Head of caudate nucleus (tissue), 42 donors: ENCODE measurements around the gene KRT79.
"Not testable (repeated sequence)": the region's sequence is repeated elsewhere in the genome, so short reads cannot be mapped to it uniquely, and the experiment has no call there.

Experiments used
- DNase-seq, 42 donors: peaks; one replicate each; pipeline versions ENCODE4 v3.0.0 to v3.0.0-alpha.2; 2020 to 2021; ENCODE audit warnings: mixed read lengths in 7 of 42
- intact Hi-C: fragments of 100-400 bp; cut with DNase I; formaldehyde crosslinking; loops from one replicate; pipeline ENCODE4 v1.15.0; 2022

KRT79 gene

DNA sequence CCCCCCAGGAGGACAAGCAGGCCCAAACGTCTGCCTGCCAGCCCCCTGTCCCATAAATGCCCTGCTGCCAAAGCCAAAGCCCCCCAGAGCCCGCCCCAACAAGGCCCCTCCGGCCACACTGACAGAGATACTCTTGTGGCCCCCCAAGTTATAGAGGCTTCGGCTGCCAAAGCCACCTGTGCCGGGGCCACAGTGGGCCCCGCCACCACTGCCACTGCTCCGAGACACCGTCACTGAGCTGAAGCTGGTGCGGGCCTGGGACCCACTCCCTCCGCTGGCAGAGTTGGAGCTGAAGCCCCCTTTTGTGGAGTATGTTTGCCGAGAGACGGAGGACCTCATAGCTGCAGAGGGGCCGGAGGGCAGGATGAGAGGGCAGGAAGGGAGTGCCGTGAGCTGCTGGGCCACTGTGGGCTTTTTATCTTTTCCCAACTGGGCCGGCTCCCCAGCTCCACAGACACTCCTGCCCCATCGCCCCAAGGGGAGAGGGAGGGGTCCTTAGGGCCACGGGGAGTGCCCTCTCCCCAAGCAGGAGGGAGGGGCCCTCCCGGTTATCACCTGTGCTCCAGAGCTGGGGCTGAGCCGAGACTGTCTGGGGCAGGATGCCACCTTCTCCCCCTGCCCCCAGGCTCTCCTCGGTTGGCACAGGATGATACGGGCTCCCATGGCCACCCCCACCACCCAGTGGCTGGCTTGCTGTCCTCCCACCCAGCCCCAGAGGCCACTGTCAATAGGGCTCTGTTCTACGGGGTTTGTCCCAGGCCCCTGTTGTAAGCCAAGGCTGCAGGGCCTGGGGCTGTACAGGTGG is at the start of gene KRT79:
KRT79 (minus strand) TSS at position 390 of the 805 bp plus-strand sequence; CDS start at position 339, 51 bp downstream.
- no peak for DNase-seq
- intact Hi-C loops = no loop called here

- DNase-seq, intact Hi-C loops: not testable (repeated sequence)
Measured at GRCh38 chr12:52880499-52880898, 46.4 kb upstream of the KRT79 start.

GRCh38 chr12:52879394-52880351 is 45.6 kb upstream of the KRT79 start:
- intact Hi-C loops = no loop called here
- DNase-seq = peak; percentile 59 to 93 (median 82)

DNA sequence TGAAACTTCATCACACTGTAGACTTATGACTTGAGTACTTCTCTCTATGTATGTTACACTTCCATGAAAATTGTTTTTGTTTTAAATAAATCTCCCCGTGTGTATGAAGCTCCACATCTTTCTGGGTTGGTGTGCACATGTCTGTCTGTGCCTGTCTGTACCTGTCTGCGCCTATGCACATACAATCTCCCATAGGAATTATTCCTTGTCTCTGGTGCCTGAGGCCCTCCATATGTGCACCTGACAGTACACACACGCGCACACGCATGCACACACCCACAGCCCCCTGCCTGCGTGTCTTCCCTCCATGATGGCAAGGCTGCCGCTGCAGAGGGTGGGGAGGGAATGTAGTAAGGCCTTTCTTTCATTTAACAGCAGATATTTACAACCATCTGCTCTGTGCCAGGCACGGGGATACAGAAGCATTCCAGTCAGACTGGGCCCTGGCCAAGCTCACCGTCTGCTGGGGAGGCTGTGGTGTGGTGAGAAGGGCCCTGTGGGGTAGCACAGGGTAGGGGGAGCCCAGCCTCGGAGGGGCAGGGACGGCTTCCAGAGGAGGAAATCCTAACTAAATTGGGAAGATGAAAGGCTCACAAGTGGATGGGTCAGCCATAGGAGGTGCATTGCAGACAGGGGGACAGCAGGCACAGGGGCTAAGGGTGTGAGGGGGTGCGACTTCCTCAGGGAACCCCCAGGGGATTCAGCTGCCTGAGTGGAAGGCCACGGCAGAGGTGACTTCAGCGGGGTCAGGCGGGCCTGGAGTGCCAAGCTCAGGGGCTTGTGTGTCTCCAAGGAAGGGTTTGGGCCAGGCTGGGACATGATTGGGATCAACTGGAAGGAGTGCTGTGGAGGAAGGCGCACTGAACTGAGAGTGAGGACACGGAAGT is 44.6 kb upstream of the KRT79 start:
- intact Hi-C loops = no loop called here
- no peak for DNase-seq

- intact Hi-C loops = no loop called here
- DNase-seq = no peak
Measured at GRCh38 chr12:52877242-52877641, 43.1 kb upstream of the KRT79 start.

DNA sequence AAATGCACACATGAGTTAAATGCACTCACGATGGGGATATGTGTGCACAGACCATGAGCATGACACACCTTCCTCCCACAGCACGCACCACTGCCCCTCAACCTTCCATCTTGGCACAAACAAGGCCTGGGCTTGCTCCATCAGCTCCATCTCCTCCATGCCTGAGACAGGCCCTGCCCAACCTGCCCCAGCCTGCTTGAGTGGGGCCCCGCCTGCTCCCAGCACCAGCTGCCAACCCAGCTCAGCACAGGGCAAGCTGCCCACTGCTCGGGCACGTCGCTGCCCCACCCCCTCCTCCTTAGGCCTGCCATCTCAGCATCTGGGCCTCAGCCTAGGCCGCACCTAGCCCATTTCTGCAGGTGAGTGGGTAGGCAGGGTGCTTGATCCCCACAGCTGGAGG is 42.3 kb upstream of the KRT79 start:
- intact Hi-C loops = no loop called here
- peak in 3 of 42 donors; percentile 6 to 45 (median 24) for DNase-seq

GRCh38 chr12:52874573-52875435 is 40.7 kb upstream of the KRT79 start:
- intact Hi-C loops = loop anchor here (5.0 kb wide), 2 partner anchors 293 to 718 kb away; no protein-coding TSS in a partner anchor
- no peak for DNase-seq

GRCh38 chr12:52873832-52874572 is 39.9 kb upstream of the KRT79 start:
- DNase-seq = peak in 28 of 42 donors; percentile 12 to 83 (median 32)
- intact Hi-C loops = loop anchor here (5.0 kb wide), 2 partner anchors 292 to 717 kb away; no protein-coding TSS in a partner anchor

DNA sequence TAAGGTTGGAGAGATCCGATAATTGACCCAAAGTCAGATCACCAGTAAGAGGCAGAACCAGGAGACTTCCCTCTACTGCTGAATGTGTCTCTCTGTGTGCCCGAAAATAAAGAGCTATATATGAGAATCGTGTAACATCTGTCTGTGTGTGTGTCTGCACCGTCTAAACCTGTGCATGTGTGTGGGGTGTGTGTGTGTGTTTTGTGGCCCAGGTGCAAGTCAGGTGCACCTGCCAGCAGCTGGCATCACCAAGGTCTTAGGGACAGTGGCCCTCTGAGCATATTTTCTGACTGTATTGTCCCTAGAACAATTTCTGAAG is 39.4 kb upstream of the KRT79 start:
- intact Hi-C loops = loop anchor here (5.0 kb wide), 2 partner anchors 291 to 716 kb away; no protein-coding TSS in a partner anchor
- DNase-seq = no peak

- no peak for DNase-seq
- intact Hi-C loops = loop anchor here (5.0 kb wide), 2 partner anchors 291 to 716 kb away; no protein-coding TSS in a partner anchor
Measured at GRCh38 chr12:52872644-52873389, 38.7 kb upstream of the KRT79 start.

- DNase-seq = no peak
- intact Hi-C loops = loop anchor here (5.0 kb wide), 2 partner anchors 289 to 714 kb away; no protein-coding TSS in a partner anchor
Measured at GRCh38 chr12:52871291-52872039, 37.4 kb upstream of the KRT79 start.

- intact Hi-C loops = loop anchor here (5.0 kb wide), 2 partner anchors 288 to 713 kb away; no protein-coding TSS in a partner anchor
- peak; percentile 31 to 82 (median 60) for DNase-seq
Measured at GRCh38 chr12:52870361-52871290, 36.5 kb upstream of the KRT79 start.

DNA sequence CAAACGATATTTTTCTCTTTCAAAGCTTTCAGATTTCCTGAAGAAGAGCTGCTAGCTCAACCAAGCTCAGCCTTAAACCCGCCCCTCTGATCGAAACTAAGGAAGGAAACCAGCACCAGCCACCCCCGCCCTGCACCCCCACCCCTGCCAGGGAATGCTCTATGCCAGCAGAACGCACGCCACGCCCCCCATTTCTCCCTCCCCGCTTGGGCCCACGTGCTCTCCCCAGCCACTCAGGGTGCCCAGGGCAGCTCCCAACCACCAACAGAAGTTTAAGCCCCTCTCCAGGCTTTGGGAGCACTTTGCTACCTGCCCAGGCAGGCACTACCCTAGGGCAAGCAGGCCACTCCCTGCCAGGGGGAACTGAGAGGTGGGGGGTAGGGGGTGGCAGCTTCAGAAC is 33.5 kb upstream of the KRT79 start:
- intact Hi-C loops = no loop called here
- DNase-seq = peak; percentile 42 to 93 (median 76)

DNA sequence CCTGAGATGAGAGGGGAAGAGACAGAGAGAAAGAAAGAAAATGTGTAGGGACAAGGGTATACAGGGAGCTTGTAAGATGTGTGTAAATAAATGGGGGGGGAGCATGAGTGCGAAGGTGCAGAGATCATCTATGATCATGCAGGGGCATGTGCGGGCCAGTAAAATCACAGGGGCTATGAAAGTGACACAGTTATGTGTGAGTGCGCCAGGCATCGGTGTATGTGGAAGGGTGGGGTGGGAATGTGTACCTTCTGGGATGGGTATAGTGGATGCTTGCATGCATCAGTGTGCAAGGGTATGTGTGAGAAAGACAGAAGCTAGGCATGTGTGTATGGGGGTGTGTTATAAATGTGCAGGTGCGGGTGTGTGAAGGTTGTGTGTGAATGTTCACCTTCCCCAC is 33.0 kb upstream of the KRT79 start:
- intact Hi-C loops = no loop called here
- DNase-seq = peak in 1 of 42 donors; percentile 16
